C1 segment of cervical spinal cord (tissue), 14 donors: ENCODE results near the gene MAP7D1.
"Not testable (repeated sequence)": the region's sequence is repeated elsewhere in the genome, so short reads cannot be mapped to it uniquely, and the experiment has no call there.

Source experiments
- DNase-seq, 14 donors: peaks; one replicate each; lab custom pipeline; 2025; lab: John Stamatoyannopoulos, UW

The MAP7D1 gene

GRCh38 chr1:36151134-36151844, 4.7 kb upstream of the MAP7D1 start:
- no peak for DNase-seq

- no peak for DNase-seq
These were observed 4.1 kb upstream of the MAP7D1 start for GRCh38 chr1:36151845-36152203.

GRCh38 chr1:36153476-36153875, 2.5 kb upstream of the MAP7D1 start:
- DNase-seq: no peak

DNA sequence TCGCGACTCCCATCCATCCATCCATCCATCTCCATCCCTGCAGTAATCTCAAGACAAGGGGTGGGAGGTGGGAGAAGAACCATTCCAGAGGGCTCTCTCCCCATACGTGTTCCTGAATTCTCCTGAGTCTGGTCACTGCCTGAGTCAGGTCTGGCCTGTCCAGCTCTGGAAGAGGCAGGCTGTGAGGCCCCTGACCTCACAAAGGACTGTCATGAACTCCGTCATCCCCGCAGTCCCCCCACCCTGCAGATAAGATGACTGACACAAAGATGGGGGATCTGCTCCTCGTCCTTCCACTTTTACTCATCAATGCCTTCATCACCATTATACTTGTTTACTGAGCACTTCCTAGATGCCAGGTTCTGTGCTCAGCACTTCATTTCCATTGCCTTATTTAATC, 1.6 kb upstream of the MAP7D1 start:
- DNase-seq: no peak

- DNase-seq: peak in 5 of 14 donors; percentile 21 to 60 (median 39)
These were observed 1.1 kb upstream of the MAP7D1 start for GRCh38 chr1:36154765-36155407.

- DNase-seq: peak in 12 of 14 donors; percentile 49 to 94 (median 80)
These were observed 562 bp downstream of the MAP7D1 start for GRCh38 chr1:36156329-36157114.

DNA sequence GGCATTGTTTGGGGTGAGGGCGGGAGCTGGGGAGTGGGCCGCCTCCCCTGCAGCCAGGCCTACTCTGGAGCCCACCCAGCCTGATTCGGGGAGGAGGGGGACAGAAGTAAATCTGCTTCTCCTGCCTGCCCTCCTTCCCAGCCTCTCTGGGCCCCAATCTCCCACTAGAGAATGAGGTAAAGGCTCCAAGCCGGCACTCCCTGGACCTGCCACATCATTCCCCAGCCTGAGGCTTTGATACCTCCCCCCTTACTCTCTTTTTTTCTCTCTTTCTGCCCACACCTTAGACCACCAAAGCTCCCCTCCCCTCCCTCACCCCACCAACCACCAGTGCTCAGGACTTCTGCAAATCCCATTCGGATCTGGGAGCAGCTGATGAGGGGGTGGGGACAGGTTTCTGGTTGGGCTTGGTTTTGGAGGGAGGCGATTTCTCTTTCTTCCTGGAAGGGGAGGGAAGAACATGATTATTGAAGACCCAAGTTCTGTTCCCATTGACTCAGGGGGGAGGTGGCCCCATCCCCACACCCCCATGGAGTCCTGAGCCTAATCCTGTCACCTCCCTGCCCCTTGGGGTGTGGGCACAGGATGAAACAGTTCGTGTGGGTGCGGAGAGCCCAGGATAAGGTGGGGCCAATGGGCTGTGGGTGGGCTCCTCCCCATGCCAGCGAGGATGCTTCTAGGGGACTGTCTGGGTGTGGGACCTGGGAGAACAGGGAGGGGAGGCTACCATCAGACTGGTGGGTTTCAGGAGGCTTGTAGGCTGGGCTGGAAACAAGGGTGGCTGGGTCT, 1.3 kb downstream of the MAP7D1 start:
- peak in 4 of 14 donors; percentile 51 to 76 (median 55) for DNase-seq

DNA sequence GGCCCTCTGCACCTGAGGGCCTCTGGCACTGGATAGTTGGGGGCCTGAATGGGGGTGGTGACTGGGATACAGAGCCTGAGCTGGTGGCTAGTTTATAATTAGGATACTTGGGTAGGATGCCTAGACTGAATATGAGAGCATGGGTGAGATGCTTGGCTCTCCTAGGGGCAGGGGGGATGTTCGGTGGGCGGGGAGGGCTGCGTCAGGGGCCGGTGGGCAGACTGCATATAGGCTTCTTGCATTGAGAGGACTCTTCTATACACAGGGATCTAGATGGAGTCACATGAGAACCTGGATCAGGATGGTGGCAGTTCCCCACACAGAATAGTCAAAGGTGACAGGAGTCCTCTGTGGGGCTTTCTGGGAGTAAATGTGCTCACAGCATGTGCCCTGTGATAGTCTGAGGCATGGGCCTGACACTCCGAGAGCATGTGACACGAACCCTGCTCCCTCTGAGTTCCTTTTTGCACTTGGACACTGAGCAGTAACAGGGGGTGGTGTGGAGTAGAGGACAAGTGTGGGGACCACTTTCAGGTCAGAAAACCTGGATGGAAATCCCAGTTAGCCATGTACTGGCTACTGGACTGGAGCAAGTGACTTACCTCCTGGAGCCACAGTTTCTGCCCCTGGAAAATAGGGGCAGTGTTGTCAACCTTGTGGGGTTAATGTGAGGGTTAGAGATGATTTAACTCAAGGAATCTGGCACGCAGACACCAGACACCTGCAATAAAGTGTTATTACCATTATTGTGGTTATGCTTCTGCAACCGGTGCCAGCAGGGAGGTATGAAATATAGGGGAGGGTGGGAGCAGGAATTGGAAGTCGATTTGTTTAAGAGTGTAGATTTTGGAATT, 2.2 kb downstream of the MAP7D1 start:
- peak in 8 of 14 donors; percentile 18 to 52 (median 45) for DNase-seq

DNA sequence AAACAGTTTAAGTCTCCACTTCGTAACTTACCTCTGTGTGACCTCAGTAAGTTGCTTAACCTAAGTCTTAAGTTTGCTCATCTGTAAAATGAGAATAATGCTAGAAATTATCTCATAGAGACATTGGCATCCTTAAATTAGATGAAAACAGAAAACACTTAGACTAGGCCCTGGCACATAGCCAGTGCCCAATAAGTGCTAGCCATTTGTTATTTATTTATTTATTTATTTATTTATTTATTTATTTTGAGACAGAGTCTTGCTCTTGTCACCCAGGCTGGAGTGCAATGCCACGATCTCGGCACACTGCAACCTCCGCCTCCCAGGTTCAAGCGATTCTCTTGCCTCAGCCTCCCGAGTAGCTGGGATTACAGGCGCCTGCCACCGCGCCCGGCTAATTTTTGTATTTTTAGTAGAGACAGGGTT, 2.9 kb downstream of the MAP7D1 start:
- DNase-seq: not testable (repeated sequence)

DNA sequence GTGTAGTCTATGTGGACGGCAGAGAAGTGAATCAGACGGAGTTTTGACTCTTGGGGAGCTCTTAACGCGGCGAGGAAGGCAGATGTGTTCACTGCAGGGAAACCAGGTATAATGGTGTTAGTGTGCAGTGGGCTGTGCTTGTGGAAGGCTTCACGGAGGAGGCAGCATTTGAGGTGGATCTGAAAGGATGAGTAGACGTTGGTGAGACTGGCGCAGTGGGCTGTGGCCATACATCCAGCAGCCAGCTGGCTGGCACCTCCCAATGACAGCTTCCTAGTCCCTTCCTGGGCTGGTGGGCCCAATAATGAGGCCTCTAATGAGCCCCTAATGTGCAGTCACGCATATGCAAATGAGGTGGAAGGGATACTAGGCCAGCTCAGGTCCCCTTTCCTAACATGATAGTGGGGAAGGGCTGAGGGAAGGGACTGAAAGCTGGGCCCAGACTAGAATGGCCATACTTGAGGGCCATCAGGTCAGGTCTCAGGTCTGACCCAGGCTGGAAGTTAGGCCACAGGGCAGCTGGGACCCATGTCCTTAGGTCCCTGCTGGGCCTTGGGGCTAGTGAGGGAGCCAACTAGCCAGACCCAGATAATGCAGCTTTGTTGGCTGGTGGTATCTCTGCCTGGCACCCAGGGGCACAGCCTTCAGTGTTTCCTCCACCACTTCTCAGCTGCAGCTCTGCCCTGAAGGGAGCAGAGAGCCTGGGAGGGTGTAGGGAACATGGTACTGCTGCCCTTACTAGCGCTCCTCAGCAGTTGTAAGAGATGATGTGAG, 3.8 kb downstream of the MAP7D1 start:
- DNase-seq: peak in 10 of 14 donors; percentile 13 to 71 (median 54)

DNA sequence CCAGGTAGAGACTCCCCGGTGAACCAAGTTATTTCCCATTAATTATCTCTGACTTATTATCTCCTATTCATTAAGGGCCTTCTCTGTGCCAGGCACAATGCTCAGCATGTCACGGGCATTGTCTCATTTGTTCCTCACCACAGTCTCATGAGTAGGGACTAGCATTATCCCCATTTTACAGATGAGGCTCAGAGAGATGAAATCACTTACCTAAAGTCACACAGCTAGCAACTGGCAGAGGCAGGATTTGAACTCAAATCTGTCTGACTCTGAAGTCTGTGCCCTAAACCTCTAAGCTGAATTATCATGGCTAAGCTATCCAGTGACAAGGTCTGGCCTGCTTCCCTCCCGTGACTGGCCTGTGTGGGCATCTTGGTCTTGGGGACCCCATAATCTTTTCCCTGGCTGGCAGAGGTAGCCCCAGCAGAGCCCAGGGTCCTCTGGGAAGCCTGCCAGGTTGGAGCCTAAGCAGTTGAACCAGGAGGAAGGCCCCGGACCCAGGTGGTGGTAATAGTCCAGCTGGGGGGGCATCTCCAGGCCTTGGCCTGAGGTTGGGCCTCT, 4.5 kb downstream of the MAP7D1 start:
- DNase-seq: no peak

GRCh38 chr1:36160949-36161485, 5.1 kb downstream of the MAP7D1 start:
- peak in 11 of 14 donors; percentile 19 to 78 (median 56) for DNase-seq

DNA sequence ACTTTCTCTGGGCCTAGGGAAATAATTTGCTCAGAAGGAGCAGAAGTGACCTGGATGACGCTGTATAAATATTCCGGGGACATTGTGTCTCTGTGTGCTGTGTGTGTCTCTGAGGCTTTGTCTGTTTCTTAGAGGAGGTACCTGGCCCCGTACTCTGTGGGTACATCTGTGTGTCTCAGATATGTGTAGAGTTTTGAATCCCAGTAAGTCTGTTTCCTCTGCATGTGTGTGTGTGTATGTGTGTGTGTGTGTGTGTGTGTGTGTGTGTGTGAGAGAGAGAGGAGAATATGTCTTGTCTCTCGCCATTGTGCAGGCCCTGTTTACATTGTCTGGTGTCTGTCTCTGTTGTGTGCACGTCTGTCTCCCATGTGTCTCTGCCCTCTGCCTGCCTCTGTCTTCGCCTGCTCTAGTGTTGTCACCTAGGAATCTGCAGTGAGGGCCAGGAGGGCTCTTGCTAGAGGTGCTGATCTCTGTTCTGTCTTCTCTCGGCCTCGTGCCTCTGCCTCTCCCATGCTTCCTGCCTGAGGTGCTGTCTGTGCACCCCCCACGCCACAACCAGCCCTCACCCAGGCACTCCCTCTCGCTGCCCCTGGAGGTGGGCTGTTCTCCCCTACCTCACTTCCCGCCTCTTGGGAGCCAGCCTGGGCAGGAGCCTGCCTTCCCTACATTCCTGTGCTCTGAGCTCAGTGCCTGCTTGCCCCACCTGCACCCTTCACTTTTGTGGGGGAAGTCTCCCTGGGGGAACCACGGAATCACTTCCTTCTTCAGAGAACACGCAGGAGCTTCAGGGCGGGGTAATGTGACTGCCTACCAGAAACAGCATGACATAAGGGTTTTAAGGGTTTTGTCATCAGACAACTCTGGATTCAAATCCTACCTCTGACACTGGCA, 5.9 kb downstream of the MAP7D1 start:
- peak in 6 of 14 donors; percentile 9 to 52 (median 34) for DNase-seq

GRCh38 chr1:36162680-36163239, 6.8 kb downstream of the MAP7D1 start:
- no peak for DNase-seq

GRCh38 chr1:36163426-36163825, 7.5 kb downstream of the MAP7D1 start:
- no peak for DNase-seq

DNA sequence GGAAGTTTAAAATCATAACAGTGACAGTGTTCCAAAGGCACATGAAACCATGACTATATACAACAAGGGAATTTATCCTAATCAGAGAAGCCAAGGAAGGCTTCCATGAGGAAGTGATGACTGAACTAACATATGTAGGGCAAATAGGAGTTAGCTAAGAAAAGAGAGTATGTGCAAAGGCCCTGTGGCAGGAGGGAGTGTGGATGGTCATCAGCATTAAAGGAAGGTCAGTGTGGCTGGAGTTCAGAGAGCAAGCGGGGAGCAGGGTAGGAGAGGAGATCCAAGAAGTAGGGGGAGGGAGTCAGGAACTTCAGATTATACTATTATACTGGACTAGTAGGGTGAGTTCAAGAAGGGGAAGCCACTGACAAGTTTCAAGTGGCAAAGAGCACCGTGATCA, 8.4 kb downstream of the MAP7D1 start:
- no peak for DNase-seq

- DNase-seq: no peak
These were observed 9.2 kb downstream of the MAP7D1 start for GRCh38 chr1:36165145-36165544.

GRCh38 chr1:36166136-36166535, 10.2 kb downstream of the MAP7D1 start:
- no peak for DNase-seq
